HL-60 (cell line): ENCODE measurements around the gene HIP1.
A peak's percentile ranks its signal among the peaks of the same experiment; 100 is the strongest.
"Not testable (repeated sequence)": the region's sequence is repeated elsewhere in the genome, so short reads cannot be mapped to it uniquely, and the experiment has no call there.

Source experiments
- DNase-seq, 2 experiments: peaks; one replicate each; pipeline ENCODE4 v3.0.0-alpha.2; 2010 to 2020; ENCODE audit warnings: low read depth in 1 of 2, low spot score in 1 of 2
- H3K27ac ChIP-seq: fragments of 250-450 bp; sonication (Bioruptor Pico); replicated peaks from 2 replicates; pipeline ENCODE4 v1.5.1; 2020; ENCODE audit warnings: mild to moderate bottlenecking, moderate library complexity
- H3K27me3 ChIP-seq: fragments of 250-450 bp; sonication (Bioruptor Pico); 2 replicates; pipeline ENCODE4 v1.5.1; 2021; ENCODE audit warnings: mild to moderate bottlenecking, moderate library complexity; ENCODE audit not compliant: insufficient read depth, poor library complexity, severe bottlenecking
- H3K4me3 ChIP-seq: replicated peaks from 2 replicates; pipeline ENCODE4 v1.5.1; 2011; ENCODE audit warnings: mild to moderate bottlenecking, control low read depth, low read length; ENCODE audit not compliant: insufficient read depth
- CTCF ChIP-seq: IDR thresholded peaks from one replicate; pipeline ENCODE4 v1.5.1; 2011; ENCODE audit warnings: low read length, control low read depth, inconsistent platforms; ENCODE audit not compliant: insufficient read depth
- GABPA ChIP-seq: IDR thresholded peaks from 2 replicates; pipeline ENCODE4 v1.6.1; 2012; ENCODE audit warnings: low read depth
- POLR2AphosphoS5 ChIP-seq: IDR thresholded peaks from 2 replicates; pipeline ENCODE4 v1.6.1; 2012; ENCODE audit warnings: low read depth
- REST ChIP-seq: IDR thresholded peaks from 2 replicates; pipeline ENCODE4 v1.6.1; 2012; ENCODE audit warnings: low read depth; ENCODE audit not compliant: insufficient replicate concordance
- SPI1 ChIP-seq: IDR thresholded peaks from 2 replicates; pipeline ENCODE4 v1.6.1; 2012; ENCODE audit warnings: low read depth, mild to moderate bottlenecking, borderline replicate concordance

Gene HIP1

GRCh38 chr7:75722373-75722772 is 16.4 kb downstream of the HIP1 start:
- no peak overlapping the region for H3K4me3 ChIP-seq
- TF ChIP-seq REST (no peak), POLR2AphosphoS5 (no peak), GABPA (no peak), SPI1 (no peak), CTCF (no peak)
- DNase-seq: no peak

GRCh38 chr7:75721922-75722321 is 16.8 kb downstream of the HIP1 start:
- H3K27me3 ChIP-seq, H3K4me3 ChIP-seq, H3K27ac ChIP-seq, DNase-seq: not testable (repeated sequence)

More at GRCh38 chr7:75722373-75722772, 16.4 kb downstream of the HIP1 start:
- Histone ChIP-seq H3K27ac (no peak overlapping the region), H3K27me3 (no peaks in the 10 kb centered on the region)

GRCh38 chr7:75721426-75721825 is 17.3 kb downstream of the HIP1 start:
- Histone ChIP-seq H3K27ac (no peak overlapping the region), H3K4me3 (no peak overlapping the region)
- DNase-seq: peak in 1 of 2 experiments; percentile 46

More at GRCh38 chr7:75721426-75721825, 17.3 kb downstream of the HIP1 start:
- TF ChIP-seq GABPA (no peak), REST (no peak), CTCF (no peak), POLR2AphosphoS5 (no peak), SPI1 (no peak)
- H3K27me3 ChIP-seq: no peaks in the 10 kb centered on the region
